Activated CD8-positive, alpha-beta memory T cell treated with anti-CD3 and anti-CD28 coated beads, Interleukin-2, amount 50 U/mL, for 4 hours (primary cell): ENCODE data around the gene TPPP.

ENCODE experiments used
- DNase-seq: peaks from one replicate; pipeline ENCODE4 v3.0.0-alpha.2; 2020

TPPP gene

DNA sequence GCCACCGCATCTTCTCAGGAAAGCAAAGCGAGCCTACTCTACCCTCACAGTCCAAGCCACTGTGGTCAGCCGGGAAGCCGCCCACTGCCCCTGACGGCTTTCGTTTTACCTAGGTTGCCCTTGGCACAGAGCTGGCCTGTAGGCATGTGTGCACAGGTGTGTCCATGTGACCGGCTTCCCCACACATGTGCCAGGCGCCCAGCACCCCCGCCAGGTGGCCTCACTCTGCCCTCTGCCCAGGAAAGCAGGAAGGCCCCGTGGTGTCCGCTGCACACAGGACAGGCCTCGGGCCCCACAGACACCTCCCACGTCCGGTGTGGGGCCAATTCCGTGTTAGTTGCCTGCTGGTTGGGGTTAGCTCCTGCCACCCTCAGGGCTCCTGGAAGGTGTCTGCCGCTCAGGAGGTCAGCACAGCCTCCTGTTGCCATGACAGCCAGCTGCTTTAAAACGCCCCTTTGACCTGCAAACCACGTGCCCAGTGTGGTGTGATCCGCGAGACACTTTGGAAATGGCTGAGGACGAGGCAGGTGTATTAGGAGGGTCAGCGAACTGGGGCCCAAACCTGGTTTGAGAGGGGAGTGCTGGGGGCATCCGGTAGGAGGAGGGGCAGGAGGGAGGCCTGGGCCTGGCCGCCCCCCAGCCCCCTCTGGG, 28.7 kb downstream of the TPPP start:
- DNase-seq, result no peak

DNA sequence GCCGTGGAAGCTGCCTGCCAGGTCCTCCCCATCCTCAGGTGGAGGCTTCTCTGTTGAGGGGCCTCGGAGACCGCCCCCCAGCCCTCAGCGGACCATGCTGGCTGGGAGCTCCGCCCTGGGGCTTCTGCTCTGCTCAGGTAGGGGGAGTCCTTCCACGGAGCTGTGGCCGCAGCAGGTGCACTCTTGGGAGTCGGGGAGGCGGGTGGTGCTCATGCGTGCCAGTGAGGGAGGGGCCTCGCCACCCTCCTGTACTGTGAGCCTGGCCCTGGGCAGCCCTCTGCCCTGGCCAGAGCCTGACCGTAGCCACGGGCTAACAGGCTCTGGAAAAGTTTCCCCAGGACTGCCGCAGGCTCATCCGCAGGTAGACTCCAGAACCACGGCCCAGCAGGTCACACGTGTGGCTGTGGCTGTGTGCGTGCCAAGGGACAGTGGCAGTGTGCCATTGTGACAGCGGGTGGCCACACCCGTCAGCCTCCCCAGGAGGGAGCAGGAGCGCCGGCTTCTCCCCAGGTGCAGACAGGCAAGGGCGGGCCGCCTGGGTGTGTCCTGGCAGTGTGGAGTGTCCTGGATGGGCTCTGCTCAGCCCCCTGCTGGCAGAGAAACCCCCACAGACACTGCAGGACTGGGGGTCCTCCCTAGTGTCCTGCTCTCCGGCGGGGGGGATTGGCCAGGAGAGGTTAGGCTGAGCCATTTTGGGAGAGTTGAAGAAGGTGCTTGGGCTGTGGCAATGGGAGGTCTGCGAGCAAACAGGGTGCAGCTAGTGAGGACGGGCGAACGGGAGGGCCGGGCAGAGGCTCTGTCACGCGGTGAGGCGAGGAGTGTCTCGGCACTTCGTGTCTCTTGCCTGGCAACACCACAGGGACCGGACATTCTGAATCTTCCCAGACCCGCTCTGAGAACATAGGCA, 29.5 kb downstream of the TPPP start:
- DNase-seq, result peak; percentile 13

DNA sequence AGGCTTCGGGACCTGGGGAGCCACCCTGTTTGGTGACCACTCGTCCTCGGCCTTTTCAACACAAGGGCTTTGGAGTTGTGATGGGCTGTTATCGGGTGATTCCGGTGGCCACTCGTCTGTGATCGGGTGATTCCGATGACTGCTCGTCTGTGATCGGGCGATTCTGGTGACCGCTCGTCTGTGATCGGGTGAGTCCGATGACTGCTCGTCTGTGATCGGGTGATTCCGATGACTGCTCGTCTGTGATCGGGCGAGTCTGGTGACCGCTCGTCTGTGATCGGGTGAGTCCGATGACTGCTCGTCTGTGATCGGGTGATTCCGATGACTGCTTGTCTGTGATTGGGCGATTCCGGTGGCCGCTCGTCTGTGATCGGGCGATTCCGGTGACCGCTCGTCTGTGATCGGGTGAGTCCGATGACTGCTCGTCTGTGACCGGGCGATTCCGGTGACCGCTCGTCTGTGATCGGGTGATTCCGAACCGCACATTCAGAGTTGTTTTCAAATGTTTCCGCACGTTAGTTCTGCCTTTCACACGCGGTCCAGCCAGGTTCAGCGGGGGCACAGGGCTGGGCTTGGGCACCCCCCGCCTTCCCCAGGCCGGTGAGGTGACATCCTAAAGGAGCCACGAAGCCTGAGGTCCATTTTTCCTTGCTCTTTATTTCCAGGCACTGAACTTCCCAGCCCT, 30.3 kb downstream of the TPPP start:
- no peak for DNase-seq

DNA sequence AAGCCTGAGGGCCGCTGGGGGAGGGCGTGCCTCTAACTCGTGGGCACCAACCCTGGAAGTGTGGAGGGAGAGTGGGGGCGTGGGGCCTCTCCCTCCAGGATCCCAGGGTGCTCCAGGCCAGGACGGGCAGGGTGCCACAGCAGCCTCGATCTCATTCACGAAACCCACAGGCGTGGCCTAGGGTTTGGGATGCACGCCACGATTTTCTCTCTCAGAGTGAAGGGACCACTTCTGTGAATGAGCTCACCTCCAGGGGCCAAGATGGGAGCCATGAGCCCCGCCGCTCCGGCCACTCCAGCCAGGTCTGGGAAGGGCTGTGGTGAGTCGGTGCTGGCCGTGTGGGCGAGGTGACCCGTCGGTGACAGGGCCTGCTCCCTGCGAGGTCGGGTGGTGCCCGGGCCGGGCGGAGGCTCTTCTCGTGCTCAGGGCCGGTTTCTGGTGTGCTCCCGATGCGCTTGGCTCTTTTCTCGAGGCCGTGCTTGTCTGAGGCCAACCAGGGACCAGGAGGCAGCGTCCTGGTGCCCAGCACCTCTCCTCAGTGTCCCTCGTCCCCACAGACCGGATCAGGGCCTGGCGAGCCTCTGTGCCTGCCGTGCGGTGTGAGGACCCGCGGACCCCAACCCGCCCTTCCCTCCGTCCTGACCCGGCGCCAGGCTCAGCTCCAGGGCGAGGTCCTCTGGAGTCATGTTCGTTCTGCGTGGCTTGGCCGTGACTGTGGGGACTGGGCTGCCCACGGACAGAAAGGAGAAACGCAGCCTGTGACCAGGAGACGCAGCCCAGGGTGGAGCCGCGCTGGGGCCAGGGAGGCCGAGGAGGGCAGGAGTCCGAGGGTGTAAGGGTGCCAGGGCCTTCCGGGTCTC, 31.0 kb downstream of the TPPP start:
- DNase-seq, result peak; percentile 12

DNA sequence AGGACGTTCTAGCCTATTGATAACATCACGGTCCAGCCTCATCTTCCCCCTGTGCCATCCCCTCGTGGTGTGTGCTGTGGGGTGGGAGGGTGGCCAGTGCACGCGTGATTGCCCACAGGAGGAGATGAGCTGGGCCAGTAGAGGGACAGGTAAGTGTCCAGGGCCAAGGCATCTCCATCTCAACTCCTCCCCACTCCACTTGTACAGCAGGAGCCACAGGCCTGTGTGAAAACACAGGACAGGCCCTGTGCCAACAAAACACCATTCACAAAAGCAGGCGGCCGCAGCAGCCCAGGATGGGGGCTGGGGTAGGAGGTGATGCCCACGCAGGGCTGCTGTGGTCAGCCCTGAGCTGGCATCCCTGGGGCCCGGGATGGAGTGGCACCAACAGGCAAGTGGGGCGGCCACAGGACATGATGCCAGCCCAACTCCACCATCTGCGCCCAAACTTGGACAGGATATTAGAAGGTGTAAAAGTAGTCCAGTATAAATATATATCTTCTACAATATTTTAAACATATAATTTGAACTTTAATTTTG, 32.6 kb downstream of the TPPP start:
- DNase-seq, result no peak

DNA sequence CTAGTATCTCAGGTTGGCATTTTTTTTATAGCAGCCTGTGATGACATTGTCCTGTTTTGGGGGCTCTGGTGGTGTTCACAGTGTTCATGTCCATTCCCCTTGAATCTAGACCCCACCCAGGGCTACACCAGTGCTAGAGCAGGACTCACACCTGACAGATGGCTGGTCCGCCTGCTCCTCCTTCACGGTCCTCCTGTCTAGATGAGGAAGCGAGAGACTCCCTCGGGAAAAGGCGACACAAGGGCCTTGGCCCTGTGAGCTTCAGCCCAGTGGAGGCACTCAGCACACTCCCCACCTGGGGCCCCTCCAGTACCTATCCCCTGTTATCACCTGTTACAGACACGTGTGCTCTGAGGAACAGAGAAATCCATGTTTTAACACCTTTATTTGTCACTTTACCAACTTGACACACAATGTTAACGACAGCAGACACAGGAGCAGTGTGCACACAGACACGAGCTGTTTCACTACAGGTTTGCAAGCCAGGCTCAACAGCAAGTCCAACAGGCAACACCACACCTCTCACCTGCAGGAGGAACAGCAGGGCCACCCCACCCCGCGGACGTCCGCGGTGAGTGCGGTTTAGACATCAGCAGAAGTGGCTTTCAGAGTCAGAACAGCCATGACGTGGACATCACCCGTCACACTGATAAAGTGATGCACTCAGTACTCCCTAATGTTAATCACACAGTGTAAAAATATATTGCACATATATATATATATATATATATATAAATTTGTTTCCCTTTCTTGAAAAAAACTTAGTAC, 33.5 kb downstream of the TPPP start:
- DNase-seq, result no peak

DNA sequence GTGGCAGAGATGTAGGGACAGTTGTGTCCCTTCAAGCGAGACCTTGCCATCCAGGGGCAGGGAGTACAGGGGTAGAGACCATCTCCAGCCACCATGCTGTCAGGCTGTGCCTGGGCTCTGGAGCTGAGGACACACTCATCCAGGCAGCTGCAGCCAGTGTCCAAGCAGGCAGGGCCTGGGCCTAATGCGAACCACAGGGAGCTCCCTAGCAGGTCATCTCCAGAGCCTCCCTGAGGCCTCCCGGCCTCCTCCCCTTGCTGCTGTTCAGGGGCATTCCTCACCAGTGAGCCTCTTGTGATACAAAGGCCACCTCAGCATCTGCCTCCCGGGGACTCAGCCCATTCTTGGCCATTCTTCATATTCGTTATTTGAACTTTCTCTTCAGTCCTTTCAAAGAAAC, 35.0 kb downstream of the TPPP start:
- DNase-seq, result no peak

DNA sequence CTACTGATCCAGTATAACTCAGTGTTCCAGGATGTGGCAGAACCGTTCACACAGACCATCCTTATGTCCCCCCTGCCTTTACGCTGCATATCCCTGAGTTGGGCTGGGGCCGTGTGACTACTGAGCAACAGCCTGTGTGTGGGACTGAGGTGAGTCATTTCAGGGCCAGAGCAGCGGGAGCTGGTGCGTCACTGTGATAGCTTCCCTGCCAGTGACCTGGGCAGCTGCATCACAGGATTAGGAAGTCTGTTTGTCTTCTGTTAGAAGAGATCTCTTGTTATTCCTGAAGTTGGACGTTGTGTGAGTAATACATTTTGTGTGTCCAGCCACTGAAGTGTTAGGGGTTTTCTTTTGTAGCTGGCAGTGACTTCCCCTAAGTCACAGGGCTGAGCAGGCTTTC, 35.6 kb downstream of the TPPP start:
- DNase-seq, result no peak

DNA sequence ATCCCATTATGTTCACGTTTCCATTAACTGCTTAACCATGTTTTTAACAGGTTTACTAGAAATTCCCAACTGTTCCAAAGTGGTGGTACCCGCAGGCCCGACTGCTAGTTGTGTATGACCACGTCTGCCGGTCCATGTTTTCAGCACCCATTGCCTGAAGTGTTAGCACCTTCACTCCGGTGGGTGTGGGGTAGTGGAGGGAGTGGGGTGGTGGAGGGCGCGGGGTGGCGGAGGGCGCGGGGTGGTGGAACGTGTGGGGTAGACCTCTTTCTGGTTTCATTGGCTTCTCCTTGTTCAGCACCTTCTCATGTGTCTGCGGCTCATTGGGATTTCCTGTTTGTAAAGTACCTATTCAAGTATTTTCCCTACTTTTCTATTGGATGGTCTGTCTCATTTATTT, 37.7 kb downstream of the TPPP start:
- DNase-seq, result no peak

DNA sequence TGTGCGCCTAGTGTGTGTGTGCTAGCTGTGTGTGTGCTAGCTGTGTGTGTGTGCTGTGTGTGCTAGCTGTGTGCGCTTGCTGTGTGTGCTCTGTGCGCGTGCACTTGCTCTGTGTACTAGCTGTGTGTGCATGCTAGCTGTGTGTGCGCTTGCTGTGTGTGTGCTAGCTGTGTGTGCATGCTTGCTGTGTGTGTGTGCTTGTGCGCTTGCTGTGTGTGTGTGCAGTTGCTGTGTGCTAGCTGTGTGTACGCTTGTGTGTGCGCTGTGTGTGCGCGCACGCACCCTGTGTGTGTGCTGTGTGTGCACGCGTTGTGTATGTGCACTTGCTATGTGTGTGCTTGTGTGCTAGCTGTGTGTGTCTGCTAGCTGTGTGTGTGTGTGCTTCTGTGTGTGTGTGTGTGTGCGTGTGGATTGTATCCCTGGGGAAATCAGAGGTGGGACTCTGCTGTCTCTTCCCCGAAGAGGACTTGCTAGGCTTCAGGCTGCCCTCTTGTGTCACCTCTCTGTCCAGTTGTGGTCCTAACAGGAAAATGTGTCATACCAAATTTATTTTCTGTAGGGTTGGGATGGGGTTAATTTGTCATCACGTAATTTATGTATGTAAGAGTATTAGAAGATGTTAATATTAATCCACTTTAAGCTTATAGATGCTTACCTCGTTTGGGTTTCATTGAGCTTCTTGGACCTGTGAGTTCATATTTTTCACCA, 38.9 kb downstream of the TPPP start:
- no peak for DNase-seq

DNA sequence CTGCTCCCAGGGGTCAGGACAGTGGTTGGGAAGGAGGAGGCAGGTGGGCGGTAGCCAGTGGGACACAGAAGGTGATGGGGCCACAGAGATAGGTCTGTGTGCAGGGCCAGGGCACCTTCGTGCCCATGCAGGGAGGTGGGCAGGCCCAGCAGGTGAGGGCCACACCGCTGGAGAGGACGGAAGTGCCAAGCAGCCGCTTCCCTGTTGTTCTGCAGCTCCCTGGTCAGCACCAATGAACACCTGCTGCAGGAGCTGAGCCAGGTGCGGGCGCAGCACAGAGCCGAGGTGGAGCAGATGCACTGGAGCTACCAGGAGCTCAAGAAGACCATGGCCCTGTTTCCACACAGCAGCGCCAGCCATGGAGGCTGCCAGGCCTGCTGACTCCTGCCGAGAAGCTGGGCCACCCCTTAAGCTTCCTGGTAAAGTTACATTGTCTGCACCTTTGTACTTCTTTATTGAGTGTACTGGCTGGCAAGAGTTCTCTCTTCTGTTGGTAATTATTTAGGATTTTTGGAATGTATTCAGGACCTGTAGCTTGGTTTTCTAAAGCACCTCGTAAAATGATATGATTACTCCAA, 40.3 kb downstream of the TPPP start:
- DNase-seq, result no peak

DNA sequence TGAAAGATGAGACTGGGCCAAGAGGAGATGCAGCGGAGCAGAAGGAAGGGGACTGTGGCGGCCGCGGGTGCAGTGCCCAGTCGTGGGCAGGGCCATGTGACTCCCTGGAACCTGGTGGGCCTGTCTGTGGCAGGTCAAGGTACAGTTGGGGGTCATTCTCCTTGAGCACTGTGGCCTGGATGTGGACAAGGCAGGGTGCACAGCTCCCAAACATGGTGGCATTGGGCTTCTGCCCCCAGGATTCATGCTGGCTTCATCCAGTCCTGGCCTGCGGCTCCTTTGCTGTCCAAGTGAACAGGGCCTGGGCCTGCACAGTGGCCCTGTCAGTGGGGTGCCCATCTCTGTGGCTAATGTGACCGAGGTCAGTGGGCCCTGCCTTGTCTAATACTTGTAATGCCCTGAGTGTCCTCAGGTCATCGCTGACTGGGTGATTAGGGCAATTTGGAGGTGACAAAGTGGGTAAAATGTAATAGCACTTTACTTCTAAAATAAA, 41.1 kb downstream of the TPPP start:
- DNase-seq, result no peak

DNA sequence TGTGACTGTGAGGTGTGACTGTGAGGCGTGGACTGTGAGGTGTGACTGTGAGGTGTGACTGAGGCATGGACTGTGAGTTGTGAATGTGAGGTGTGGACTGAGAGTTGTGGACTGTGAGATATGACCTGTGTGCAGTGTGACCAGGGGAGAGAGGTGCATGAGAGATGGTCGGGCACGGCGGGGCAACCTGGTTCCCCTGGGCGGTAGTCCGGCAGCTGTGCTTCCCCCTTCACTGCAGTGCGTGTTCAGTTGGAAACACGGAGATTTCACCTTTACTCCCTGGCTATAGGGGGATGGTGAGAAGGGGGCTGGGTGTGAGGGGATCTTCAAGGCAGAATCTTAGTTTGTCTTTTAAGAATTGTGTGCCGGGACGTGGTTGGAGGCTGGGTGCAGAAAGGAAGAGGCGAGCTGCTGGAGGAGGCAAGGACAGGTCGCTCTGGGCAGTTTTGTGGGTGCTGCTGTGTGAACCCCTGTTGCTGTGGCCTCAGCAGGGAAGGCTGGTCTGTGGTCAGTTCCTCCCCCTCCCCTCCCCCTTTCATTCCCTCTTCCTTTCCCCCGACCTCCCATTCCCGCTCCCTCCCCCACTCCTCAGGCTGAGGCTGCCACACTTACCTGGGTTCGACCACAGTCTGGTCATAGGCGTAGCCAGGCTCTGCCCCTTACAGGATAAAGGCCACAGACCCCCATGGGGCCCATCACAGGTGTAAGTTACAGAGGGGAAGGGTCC, 41.7 kb downstream of the TPPP start:
- no peak for DNase-seq

DNA sequence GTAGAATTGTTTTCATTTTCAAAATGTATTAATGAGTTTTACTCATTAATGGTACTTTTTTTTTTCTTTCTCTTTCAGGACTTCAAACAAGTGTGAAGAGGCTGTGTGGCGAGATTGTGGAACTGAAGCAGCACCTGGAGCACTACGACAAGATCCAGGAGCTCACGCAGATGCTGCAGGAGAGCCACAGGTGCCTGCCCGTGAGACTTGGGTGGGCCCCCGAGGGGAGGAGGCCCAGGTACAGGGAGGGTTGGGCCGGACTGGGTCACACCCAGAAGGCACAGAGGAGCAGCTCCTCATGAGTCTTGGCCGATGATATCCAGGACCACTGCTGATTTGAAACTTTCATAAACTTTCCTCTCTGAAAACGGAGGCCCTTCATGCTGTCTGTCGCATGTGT, 45.4 kb downstream of the TPPP start:
- DNase-seq, result no peak

DNA sequence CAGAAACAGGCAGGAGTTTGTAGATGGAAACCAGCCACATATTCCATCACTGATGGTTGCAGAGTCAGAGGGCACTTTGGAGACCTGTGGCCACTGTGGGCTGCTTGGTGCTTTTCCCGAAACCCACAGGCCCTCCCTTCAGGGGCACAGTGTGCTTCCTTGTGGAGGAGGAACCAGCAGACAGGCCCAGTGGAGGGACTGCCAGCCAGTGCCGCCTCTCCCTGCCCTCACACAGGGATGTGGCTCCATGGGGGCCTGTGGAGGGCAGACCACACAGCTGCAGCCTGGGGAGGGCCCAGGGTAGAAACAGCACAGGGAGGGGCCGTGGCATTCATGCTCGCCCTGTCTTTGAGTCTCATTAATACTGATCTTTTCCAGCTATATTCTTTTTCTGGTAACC, 45.8 kb downstream of the TPPP start:
- no peak for DNase-seq

DNA sequence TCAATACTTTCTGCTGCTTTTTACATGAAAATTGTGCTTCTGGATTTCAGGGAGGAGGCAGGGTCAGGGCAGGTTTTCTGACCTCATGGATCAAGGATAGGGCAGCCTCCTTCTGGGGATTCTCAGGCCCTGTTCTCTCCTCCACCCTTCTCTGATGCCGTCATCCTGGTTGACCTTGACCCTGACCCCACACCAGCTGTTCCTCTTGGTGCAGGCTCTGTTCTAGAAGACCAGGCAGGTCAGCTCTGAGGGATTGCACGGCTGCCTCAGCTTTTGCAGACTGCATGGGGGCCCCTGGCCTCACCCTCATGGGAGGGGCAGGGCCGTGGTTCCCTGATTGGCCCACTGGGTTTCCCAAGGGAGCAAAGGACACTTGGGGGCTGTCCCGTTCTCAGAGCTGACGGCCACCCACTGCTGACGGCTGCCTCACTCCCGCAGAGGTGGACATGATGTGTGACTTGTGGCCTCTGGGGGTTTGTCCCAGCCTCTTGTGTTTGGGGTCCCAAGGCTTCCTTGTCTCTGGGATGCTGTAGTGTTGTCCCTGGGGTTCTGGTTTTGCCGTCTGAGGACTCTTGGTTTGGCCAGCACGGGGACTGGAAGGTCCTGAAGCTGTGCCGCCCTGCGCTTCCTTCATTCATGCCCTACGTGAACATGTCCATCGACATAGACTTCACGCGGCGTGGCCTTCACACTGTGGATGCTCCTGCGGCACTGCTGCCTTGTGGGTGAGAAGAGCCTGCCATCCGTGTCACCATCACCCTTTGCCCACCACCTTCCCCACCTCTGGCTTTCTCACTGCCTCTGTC, 46.6 kb downstream of the TPPP start:
- DNase-seq, result no peak

DNA sequence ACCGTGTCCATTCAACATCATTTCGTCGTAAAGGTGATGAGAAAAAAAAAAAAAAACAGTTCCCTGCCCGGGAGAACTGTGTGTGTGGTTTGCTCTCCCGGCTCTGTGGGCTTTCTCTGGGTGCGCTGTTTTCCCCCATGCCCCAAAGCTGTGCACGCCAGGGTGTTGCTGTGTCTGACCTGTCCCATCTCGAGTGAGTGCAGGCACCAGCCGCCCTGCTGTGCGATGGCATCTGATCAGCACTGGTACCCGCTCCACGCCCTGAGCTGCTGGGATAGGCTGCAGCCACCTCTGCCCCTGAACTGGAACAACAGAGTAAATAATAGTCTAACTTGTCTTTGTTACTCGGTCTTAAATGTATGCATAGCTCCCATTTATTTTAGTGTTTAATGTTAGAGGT, 47.7 kb downstream of the TPPP start:
- no peak for DNase-seq

DNA sequence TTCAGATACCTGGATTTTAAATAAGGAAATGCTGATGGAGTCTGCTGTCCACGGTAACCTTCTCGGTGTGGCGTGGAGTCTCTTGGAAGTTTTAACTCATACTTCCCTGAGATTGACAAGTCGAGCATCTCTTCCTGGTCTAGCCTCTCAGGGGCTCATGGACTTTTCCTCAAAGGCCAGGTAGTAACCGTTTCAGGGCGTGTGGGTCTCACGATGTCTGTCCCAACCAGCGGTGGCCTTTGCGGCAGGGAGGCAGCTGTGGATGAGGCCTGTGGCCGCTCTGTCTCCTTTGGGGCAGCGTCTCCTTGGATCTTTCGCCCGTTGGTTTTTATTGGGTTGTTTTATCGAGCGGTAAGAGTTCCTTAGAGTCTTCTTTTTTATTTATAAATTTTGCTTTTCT, 48.2 kb downstream of the TPPP start:
- no peak for DNase-seq

DNA sequence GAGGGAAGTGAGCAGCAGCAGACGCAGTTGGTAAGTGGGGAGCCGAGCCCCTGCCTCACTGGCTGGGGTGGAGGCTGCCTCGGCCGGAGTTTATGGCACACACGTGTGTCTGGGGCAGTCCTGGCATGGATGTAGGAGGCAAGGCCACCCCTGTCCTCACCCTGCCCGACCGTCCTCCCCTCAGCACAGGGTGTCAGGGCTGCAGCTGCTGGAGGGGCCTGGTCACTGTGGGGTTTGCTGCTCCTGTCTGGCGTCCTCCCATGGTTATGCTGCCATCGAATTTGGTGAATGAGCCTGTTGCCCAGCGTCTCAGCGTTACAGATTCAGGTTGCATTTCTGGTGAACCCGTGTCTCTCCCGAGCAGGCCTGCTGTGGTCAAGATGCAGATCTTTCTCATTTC, 48.6 kb downstream of the TPPP start:
- no peak for DNase-seq
